HK-2 (cell line): ENCODE data around the gene ZNF341.
"Not testable (repeated sequence)": the region's sequence is repeated elsewhere in the genome, so short reads cannot be mapped to it uniquely, and the experiment has no call there.

Experiments used
- DNase-seq: peaks from one replicate; pipeline ENCODE4 v3.0.0-alpha.2; 2018; ENCODE audit not compliant: unreplicated experiment

Gene ZNF341

GRCh38 chr20:33767777-33768138 is 36.0 kb downstream of the ZNF341 start:
- no peak for DNase-seq

- DNase-seq, result no peak
Observed at GRCh38 chr20:33769043-33769442, 37.2 kb downstream of the ZNF341 start.

GRCh38 chr20:33770005-33770404 is 38.2 kb downstream of the ZNF341 start:
- no peak for DNase-seq

- DNase-seq, result no peak
Observed at GRCh38 chr20:33771938-33772337, 40.1 kb downstream of the ZNF341 start.

- no peak for DNase-seq
Observed at GRCh38 chr20:33772439-33772838, 40.6 kb downstream of the ZNF341 start.

- DNase-seq, result no peak
Observed at GRCh38 chr20:33773412-33774089, 41.8 kb downstream of the ZNF341 start.

GRCh38 chr20:33777816-33778215 is 46.0 kb downstream of the ZNF341 start:
- DNase-seq, result no peak

- DNase-seq, result no peak
Observed at GRCh38 chr20:33781133-33781532, 49.3 kb downstream of the ZNF341 start.

- DNase-seq, result no peak
Observed at GRCh38 chr20:33781945-33782344, 50.1 kb downstream of the ZNF341 start.

GRCh38 chr20:33783256-33783655 is 51.5 kb downstream of the ZNF341 start:
- DNase-seq, result no peak

- no peak for DNase-seq
Observed at GRCh38 chr20:33783818-33784217, 52.0 kb downstream of the ZNF341 start.

- DNase-seq, result no peak
Observed at GRCh38 chr20:33784225-33784624, 52.4 kb downstream of the ZNF341 start.

- DNase-seq, result no peak
Observed at GRCh38 chr20:33785503-33785902, 53.7 kb downstream of the ZNF341 start.

- DNase-seq, result no peak
Observed at GRCh38 chr20:33787253-33787891, 55.6 kb downstream of the ZNF341 start.

GRCh38 chr20:33788351-33789049 is 56.7 kb downstream of the ZNF341 start:
- DNase-seq, result no peak

- DNase-seq, result peak; percentile 94
Observed at GRCh38 chr20:33789109-33789857, 57.5 kb downstream of the ZNF341 start.

GRCh38 chr20:33789858-33790182 is 58.0 kb downstream of the ZNF341 start:
- DNase-seq, result no peak

- no peak for DNase-seq
Observed at GRCh38 chr20:33790566-33790965, 58.8 kb downstream of the ZNF341 start.

GRCh38 chr20:33791021-33791420 is 59.2 kb downstream of the ZNF341 start:
- DNase-seq, result no peak

- no peak for DNase-seq
Observed at GRCh38 chr20:33791540-33791939, 59.7 kb downstream of the ZNF341 start.

- peak; percentile 48 for DNase-seq
Observed at GRCh38 chr20:33791959-33792597, 60.3 kb downstream of the ZNF341 start.

- DNase-seq, result not testable (repeated sequence)
Observed at GRCh38 chr20:33792598-33792989, 60.8 kb downstream of the ZNF341 start.
